GM19238 (cell line): ENCODE data around the gene APOBEC3H.
"Not testable (repeated sequence)": the region's sequence is repeated elsewhere in the genome, so short reads cannot be mapped to it uniquely, and the experiment has no call there.

Experiments used
- DNase-seq: peaks from one replicate; pipeline ENCODE4 v3.0.0; 2011; ENCODE audit warnings: low spot score; ENCODE audit not compliant: insufficient read length

The APOBEC3H gene

GRCh38 chr22:39097098-39098020 lies at the start of gene APOBEC3H:
APOBEC3H (plus strand) TSS chr22:39097244; CDS start chr22:39100279, 3,035 bp downstream.
- no peak for DNase-seq

GRCh38 chr22:39049486-39049885 lies 47.6 kb upstream of the APOBEC3H start:
- not testable (repeated sequence) for DNase-seq

GRCh38 chr22:39051844-39052495 lies 45.1 kb upstream of the APOBEC3H start:
- DNase-seq = not testable (repeated sequence)

GRCh38 chr22:39055658-39056057 lies 41.4 kb upstream of the APOBEC3H start:
- no peak for DNase-seq

- DNase-seq = not testable (repeated sequence)
Measured at GRCh38 chr22:39061290-39061689, 35.8 kb upstream of the APOBEC3H start.

GRCh38 chr22:39061951-39062350 lies 35.1 kb upstream of the APOBEC3H start:
- not testable (repeated sequence) for DNase-seq

- DNase-seq = not testable (repeated sequence)
Measured at GRCh38 chr22:39063904-39064303, 33.1 kb upstream of the APOBEC3H start.

- not testable (repeated sequence) for DNase-seq
Measured at GRCh38 chr22:39066442-39067276, 30.4 kb upstream of the APOBEC3H start.

GRCh38 chr22:39068033-39068785 lies 28.8 kb upstream of the APOBEC3H start:
- DNase-seq = no peak

- DNase-seq = no peak
Measured at GRCh38 chr22:39070186-39070585, 26.9 kb upstream of the APOBEC3H start.

GRCh38 chr22:39072581-39072981 lies 24.5 kb upstream of the APOBEC3H start:
- DNase-seq = not testable (repeated sequence)

GRCh38 chr22:39073981-39074380 lies 23.1 kb upstream of the APOBEC3H start:
- DNase-seq = no peak

- not testable (repeated sequence) for DNase-seq
Measured at GRCh38 chr22:39076155-39077025, 20.7 kb upstream of the APOBEC3H start.

GRCh38 chr22:39077026-39077840 lies 19.8 kb upstream of the APOBEC3H start, which contains the start of gene APOBEC3G:
APOBEC3G (plus strand) TSS chr22:39077275; CDS start chr22:39077362, 87 bp downstream.
- not testable (repeated sequence) for DNase-seq

- not testable (repeated sequence) for DNase-seq
Measured at GRCh38 chr22:39077912-39078311, 19.1 kb upstream of the APOBEC3H start.

GRCh38 chr22:39078329-39078728 lies 18.7 kb upstream of the APOBEC3H start:
- DNase-seq = no peak

- DNase-seq = not testable (repeated sequence)
Measured at GRCh38 chr22:39079054-39079637, 17.9 kb upstream of the APOBEC3H start.

- DNase-seq = no peak
Measured at GRCh38 chr22:39080052-39080762, 16.8 kb upstream of the APOBEC3H start.
